HG03378 (cell line): ENCODE measurements around the gene GNG12.
"Not testable (repeated sequence)": the region's sequence is repeated elsewhere in the genome, so short reads cannot be mapped to it uniquely, and the experiment has no call there.

ENCODE experiments used
- ATAC-seq: cut with Tn5 transposase; IDR thresholded peaks from one replicate; pipeline ENCODE4 v1.9.1; 2021; ENCODE audit warnings: mild to moderate bottlenecking, moderate library complexity; ENCODE audit not compliant: unreplicated experiment

The GNG12 gene

GRCh38 chr1:67665307-67665706 lies 168.0 kb downstream of the GNG12 start:
- ATAC-seq: not testable (repeated sequence)

GRCh38 chr1:67664048-67664447 lies 169.2 kb downstream of the GNG12 start:
- ATAC-seq: no peak

- no peak for ATAC-seq
These were observed 170.4 kb downstream of the GNG12 start for GRCh38 chr1:67662884-67663283.

- ATAC-seq: no peak
These were observed 174.0 kb downstream of the GNG12 start for GRCh38 chr1:67659229-67659628.

GRCh38 chr1:67657152-67657551 lies 176.1 kb downstream of the GNG12 start:
- not testable (repeated sequence) for ATAC-seq

- ATAC-seq: no peak
These were observed 177.7 kb downstream of the GNG12 start for GRCh38 chr1:67655581-67655980.

- no peak for ATAC-seq
These were observed 180.0 kb downstream of the GNG12 start for GRCh38 chr1:67653304-67653703.

- ATAC-seq: peak; percentile 50
These were observed 180.5 kb downstream of the GNG12 start for GRCh38 chr1:67652800-67653199.
